Esophagus squamous epithelium (tissue), 5 donors: ENCODE results near the gene MAD2L1BP. TPM values are rescaled to one million over a fixed set of nuclear protein-coding genes. Genes with fewer than 3 reads are reported as not detected.
"Not testable (repeated sequence)": the region's sequence is repeated elsewhere in the genome, so short reads cannot be mapped to it uniquely, and the experiment has no call there.

ENCODE experiments used
- DNase-seq: peaks from one replicate; lab custom pipeline; 2025; lab: John Stamatoyannopoulos, UW
- H3K27ac ChIP-seq, 4 donors: fragments of 200-600 bp; sonication (generic); one replicate each; pipeline ENCODE4 v1.5.1; 2016 to 2019; ENCODE audit warnings: mild to moderate bottlenecking in 1 of 4
- H3K27me3 ChIP-seq, 4 donors: fragments of 200-600 bp; sonication (generic); 1 replicate in 3 of 4; 2 replicates in 1 of 4; pipeline versions ENCODE4 v1.5.1 to v1.6.0; 2017 to 2021; ENCODE audit warnings: antibody characterized with exemption in 1 of 4
- H3K36me3 ChIP-seq, 3 donors: fragments of 200-600 bp; sonication (generic); one replicate each; pipeline ENCODE4 v1.5.1; 2016 to 2019
- H3K4me1 ChIP-seq, 3 donors: fragments of 200-600 bp; sonication (generic); one replicate each; pipeline ENCODE4 v1.5.1; 2017 to 2019
- H3K4me3 ChIP-seq, 4 donors: fragments of 200-600 bp; sonication (generic); 1 replicate in 3 of 4; 2 replicates in 1 of 4; pipeline ENCODE4 v1.5.1; 2016 to 2019; ENCODE audit warnings: mild to moderate bottlenecking in 2 of 4, moderate library complexity in 1 of 4
- H3K9me3 ChIP-seq, 3 donors: fragments of 200-600 bp; sonication (generic); one replicate each; pipeline ENCODE4 v1.5.1; 2016 to 2019
- CTCF ChIP-seq, 6 experiments: fragments of 450-650 bp in 4 of 6; fragments of 200-600 bp in 2 of 6; sonication (generic) in 2 of 6; IDR thresholded peaks; one replicate each; pipeline ENCODE4 v1.5.1; 2016 to 2019; ENCODE audit warnings: antibody characterized with exemption in 6 of 6, mild to moderate bottlenecking in 4 of 6, moderate library complexity in 4 of 6
- POLR2A ChIP-seq, 4 donors: fragments of 450-650 bp; IDR thresholded peaks; one replicate each; pipeline ENCODE4 v1.6.1; 2017; ENCODE audit warnings: antibody characterized with exemption in 4 of 4, mild to moderate bottlenecking in 4 of 4, moderate library complexity in 3 of 4
- WGBS, 2 donors: methylation state at CpG; one replicate each; pipeline ENCODE4 v1.1.5; 2018; 5-methylcytosine and 5-hydroxymethylcytosine counted together
- intact Hi-C: fragments of 100-400 bp; cut with DNase I; formaldehyde crosslinking; loops from one replicate; pipeline ENCODE4 v1.15.0; 2022
- total RNA-seq, 4 donors: library from RNA; depleted of rRNA; stranded (reverse); fragments of >200 nt; gene quantifications; one replicate each; pipeline ENCODE4 v1.1.0, GENCODE V29; 2016
- donor health status: DM: yes; HTN: yes; CAD: no.

The MAD2L1BP gene
- total RNA-seq, 4 donors from 2014 or later = 14.4 to 31.9 (median 22.7) TPM

- Histone ChIP-seq H3K4me1 (peaks cover 0 to 17% (median 5%) of the 10 kb centered on the region in 3 donors), H3K27me3 (no peaks in the 10 kb centered on the region), H3K36me3 (no peaks in the 10 kb centered on the region), H3K4me3 (no peak overlapping the region), H3K9me3 (no peaks in the 10 kb centered on the region), H3K27ac (no peak overlapping the region)
- WGBS, 2 donors = 86 to 94% methylated on average over 2 of the region's 2 CpGs
- intact Hi-C loops = no loop called here
- TF ChIP-seq POLR2A (IDR thresholded peaks at IDR 0.05) = no peak
- no peak for TF ChIP-seq CTCF (IDR thresholded peaks at IDR 0.05)
- DNase-seq = no peak
Observed at GRCh38 chr6:43648248-43648647, 12.6 kb downstream of the MAD2L1BP start.

GRCh38 chr6:43652822-43653221 lies 17.2 kb downstream of the MAD2L1BP start:
- H3K27me3 ChIP-seq, H3K4me1 ChIP-seq, DNase-seq, H3K36me3 ChIP-seq, H3K9me3 ChIP-seq, H3K4me3 ChIP-seq, intact Hi-C loops, H3K27ac ChIP-seq: not testable (repeated sequence)
- WGBS, 2 donors = 70 to 92% methylated on average over 2 of the region's 2 CpGs

- Histone ChIP-seq H3K4me1 (no peaks in the 10 kb centered on the region), H3K27ac (no peak overlapping the region), H3K4me3 (no peak overlapping the region), H3K36me3 (no peaks in the 10 kb centered on the region), H3K27me3 (no peaks in the 10 kb centered on the region), H3K9me3 (no peaks in the 10 kb centered on the region)
- intact Hi-C loops = no loop called here
- DNase-seq = no peak
- WGBS, 2 donors = 82 to 83% methylated on average over 3 of the region's 3 CpGs
- TF ChIP-seq CTCF (IDR thresholded peaks at IDR 0.05) (no peak), POLR2A (IDR thresholded peaks at IDR 0.05) (no peak)
Observed at GRCh38 chr6:43657221-43657802, 21.7 kb downstream of the MAD2L1BP start.

- TF ChIP-seq POLR2A (IDR thresholded peaks at IDR 0.05) (no peak), CTCF (IDR thresholded peaks at IDR 0.05) (no peak)
- intact Hi-C loops = no loop called here
- H3K36me3 ChIP-seq = no peaks in the 10 kb centered on the region
- H3K4me3 ChIP-seq = no peak overlapping the region
- H3K9me3 ChIP-seq = no peaks in the 10 kb centered on the region
- H3K4me1 ChIP-seq = no peaks in the 10 kb centered on the region
- DNase-seq = no peak
- H3K27ac ChIP-seq = no peak overlapping the region
- H3K27me3 ChIP-seq = no peaks in the 10 kb centered on the region
- 71 to 83% methylated on average over 8 to 9 of the region's 9 CpGs for WGBS, 2 donors
Observed at GRCh38 chr6:43658161-43658560, 22.5 kb downstream of the MAD2L1BP start.

- DNase-seq, H3K9me3 ChIP-seq, H3K27ac ChIP-seq, H3K27me3 ChIP-seq, intact Hi-C loops, H3K36me3 ChIP-seq, H3K4me3 ChIP-seq: not testable (repeated sequence)
- WGBS, 2 donors = 75 to 90% methylated on average over 4 to 5 of the region's 5 CpGs
- peaks cover 7 to 11% (median 10%) of the 10 kb centered on the region in 3 donors for H3K4me1 ChIP-seq
Observed at GRCh38 chr6:43662948-43663347, 27.3 kb downstream of the MAD2L1BP start.

- H3K4me3 ChIP-seq = no peak overlapping the region
- no peak overlapping the region for H3K27ac ChIP-seq
- H3K36me3 ChIP-seq = peaks cover 0 to 6% (median 0%) of the 10 kb centered on the region in 3 donors
- no peak for DNase-seq
- H3K4me1 ChIP-seq = peaks cover 29 to 35% (median 34%) of the 10 kb centered on the region in 3 donors
- TF ChIP-seq CTCF (IDR thresholded peaks at IDR 0.05) = no peak
- no peak for TF ChIP-seq POLR2A (IDR thresholded peaks at IDR 0.05)
- 50 to 70% methylated on average over 1 of the region's 1 CpG for WGBS, 2 donors
- no peaks in the 10 kb centered on the region for H3K9me3 ChIP-seq
- intact Hi-C loops = loop anchor here (5.0 kb wide), 2 partner anchors 102 to 412 kb away; no protein-coding TSS in a partner anchor
- H3K27me3 ChIP-seq = no peaks in the 10 kb centered on the region
Observed at GRCh38 chr6:43665376-43665775, 29.7 kb downstream of the MAD2L1BP start.
